Breast epithelium (tissue), 3 donors: ENCODE data around the gene RAD51D.

ENCODE experiments used
- POLR2AphosphoS5 ChIP-seq, 3 donors: sonication (generic); formaldehyde crosslinking; IDR thresholded peaks; one replicate each; pipeline ENCODE4 v1.6.1; 2017; ENCODE audit warnings: antibody characterized with exemption in 3 of 3
- TF ChIP-seq, protein P1 (sequence below), 3 donors: fragments of 450-650 bp; IDR thresholded peaks; one replicate each; pipeline ENCODE4 v1.5.1; 2016 to 2017; ENCODE audit warnings: antibody characterized with exemption in 3 of 3, mild to moderate bottlenecking in 3 of 3, moderate library complexity in 3 of 3

DNA sequence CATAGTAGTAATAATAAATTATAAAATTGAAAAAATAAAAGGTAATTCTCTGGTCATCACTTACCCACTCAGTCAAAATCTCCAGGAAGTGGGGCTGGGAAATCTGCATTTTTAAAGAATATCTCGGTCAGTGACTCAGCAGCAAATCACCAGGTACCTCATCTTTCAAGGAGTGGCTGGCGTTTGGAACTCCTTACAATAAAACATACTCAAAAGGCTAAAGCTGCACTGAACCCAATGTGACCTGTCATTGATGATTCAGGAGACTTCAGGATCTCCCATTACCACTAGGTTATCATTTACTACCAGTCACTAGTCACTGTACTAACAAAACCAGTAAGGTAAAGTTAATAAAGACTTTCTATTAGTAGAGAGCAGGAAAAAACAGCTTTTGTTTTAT lies 34.7 kb downstream of the RAD51D start:
- no peak for TF ChIP-seq POLR2AphosphoS5 (IDR thresholded peaks at IDR 0.05)
- TF ChIP-seq, protein P1, sequence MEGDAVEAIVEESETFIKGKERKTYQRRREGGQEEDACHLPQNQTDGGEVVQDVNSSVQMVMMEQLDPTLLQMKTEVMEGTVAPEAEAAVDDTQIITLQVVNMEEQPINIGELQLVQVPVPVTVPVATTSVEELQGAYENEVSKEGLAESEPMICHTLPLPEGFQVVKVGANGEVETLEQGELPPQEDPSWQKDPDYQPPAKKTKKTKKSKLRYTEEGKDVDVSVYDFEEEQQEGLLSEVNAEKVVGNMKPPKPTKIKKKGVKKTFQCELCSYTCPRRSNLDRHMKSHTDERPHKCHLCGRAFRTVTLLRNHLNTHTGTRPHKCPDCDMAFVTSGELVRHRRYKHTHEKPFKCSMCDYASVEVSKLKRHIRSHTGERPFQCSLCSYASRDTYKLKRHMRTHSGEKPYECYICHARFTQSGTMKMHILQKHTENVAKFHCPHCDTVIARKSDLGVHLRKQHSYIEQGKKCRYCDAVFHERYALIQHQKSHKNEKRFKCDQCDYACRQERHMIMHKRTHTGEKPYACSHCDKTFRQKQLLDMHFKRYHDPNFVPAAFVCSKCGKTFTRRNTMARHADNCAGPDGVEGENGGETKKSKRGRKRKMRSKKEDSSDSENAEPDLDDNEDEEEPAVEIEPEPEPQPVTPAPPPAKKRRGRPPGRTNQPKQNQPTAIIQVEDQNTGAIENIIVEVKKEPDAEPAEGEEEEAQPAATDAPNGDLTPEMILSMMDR (IDR thresholded peaks at IDR 0.05): no peak
